Ovary (tissue), 9 donors: ENCODE results near the gene PAPOLA. TPM values are rescaled to one million over a fixed set of nuclear protein-coding genes. Genes with fewer than 3 reads are reported as not detected.

Source experiments
- DNase-seq, 5 donors: peaks; one replicate each; pipeline ENCODE4 v3.0.0-alpha.2; 2019 to 2020
- H3K27ac ChIP-seq, 2 donors: fragments of 200-600 bp; one replicate each; pipeline versions ENCODE4 v1.5.1 to v1.8.0; 2019 to 2022
- H3K27me3 ChIP-seq: fragments of 200-600 bp; one replicate; pipeline ENCODE4 v1.8.0; 2022
- H3K36me3 ChIP-seq: fragments of 200-600 bp; sonication (generic); one replicate; pipeline ENCODE4 v1.5.1; 2019
- H3K4me1 ChIP-seq: one replicate; pipeline ENCODE4 v1.8.1; 2013; ENCODE audit warnings: mild to moderate bottlenecking, moderate library complexity; ENCODE audit not compliant: insufficient read depth
- H3K4me3 ChIP-seq: fragments of 200-600 bp; sonication (generic); one replicate; pipeline ENCODE4 v1.5.1; 2017
- H3K9me3 ChIP-seq, 2 donors: fragments of 200-600 bp in 1 of 2; sonication (generic) in 1 of 2; one replicate each; pipeline versions ENCODE4 v1.5.1 to v1.8.1; 2013 to 2019; ENCODE audit warnings: mild to moderate bottlenecking in 1 of 2, moderate library complexity in 1 of 2
- EP300 ChIP-seq: sonication (generic); formaldehyde crosslinking; IDR thresholded peaks from one replicate; pipeline ENCODE4 v1.6.1; 2017; ENCODE audit warnings: antibody characterized with exemption
- POLR2A ChIP-seq: fragments of 450-650 bp; IDR thresholded peaks from one replicate; pipeline ENCODE4 v1.6.1; 2017; ENCODE audit warnings: antibody characterized with exemption, mild to moderate bottlenecking, moderate library complexity
- WGBS, 3 donors: extraction: QIAGEN DNeasy Blood & Tissue Kit in 1 of 3; methylation state at CpG; one replicate each; pipeline versions ENCODE4 v1.1.5 to v1.1.7; 2013 to 2017; 5-methylcytosine and 5-hydroxymethylcytosine counted together
- intact Hi-C, 4 donors: fragments of 100-400 bp; cut with DNase I; formaldehyde crosslinking; loops; one replicate each; pipeline versions ENCODE4 v1.11.0 to v1.15.1; 2022 to 2023
- polyA plus RNA-seq, 2 donors: library from polyadenylated mRNA; stranded (reverse); fragments of 200-250 nt in 1 of 2; fragments of 350-450 nt in 1 of 2; fragmentation: Illumina TruSeq in 1 of 2; extraction: RNeasy Lipid Tissue Mini Kit (QIAGEN cat#74804) in 1 of 2; gene quantifications; one replicate each; pipeline ENCODE4 v1.2.3, GENCODE V29; 2013 to 2014
- total RNA-seq, 7 donors: library from RNA; depleted of rRNA in 2 of 7; stranded (reverse); fragments of >200 nt in 2 of 7; fragmentation: NEBNext Ultra II Directional in 3 of 7; extraction: Animal tissue kit (Norgen Biotek cat#: 25700) in 3 of 7; gene quantifications; one replicate each; pipeline versions ENCODE4 v1.1.0 to v1.2.4, GENCODE V29; 2016 to 2023
- TF ChIP-seq, protein P1 (sequence below), 3 donors: fragments of 450-650 bp in 2 of 3; fragments of 200-600 bp in 1 of 3; IDR thresholded peaks; one replicate each; pipeline versions ENCODE4 v1.5.1 to v1.8.0; 2016 to 2022; ENCODE audit warnings: antibody characterized with exemption in 3 of 3, mild to moderate bottlenecking in 1 of 3
- donor health status: DM: no; HTN: no; CAD: no; lungs with moderate emphysema.
- donor health status: DM: no; HTN: no; CAD: no.
- donor health status: Bipolar disorder and iron deficiency.
- donor health status: DM: yes; HTN: yes; CAD: no.
- donor health status: DM: no; HTN: no; CAD: no.
- donor health status: DM: yes; HTN: yes; CAD: no.

PAPOLA gene
- total and polyA plus RNA-seq, 9 donors, result 68.5 to 187 (median 149) TPM

DNA sequence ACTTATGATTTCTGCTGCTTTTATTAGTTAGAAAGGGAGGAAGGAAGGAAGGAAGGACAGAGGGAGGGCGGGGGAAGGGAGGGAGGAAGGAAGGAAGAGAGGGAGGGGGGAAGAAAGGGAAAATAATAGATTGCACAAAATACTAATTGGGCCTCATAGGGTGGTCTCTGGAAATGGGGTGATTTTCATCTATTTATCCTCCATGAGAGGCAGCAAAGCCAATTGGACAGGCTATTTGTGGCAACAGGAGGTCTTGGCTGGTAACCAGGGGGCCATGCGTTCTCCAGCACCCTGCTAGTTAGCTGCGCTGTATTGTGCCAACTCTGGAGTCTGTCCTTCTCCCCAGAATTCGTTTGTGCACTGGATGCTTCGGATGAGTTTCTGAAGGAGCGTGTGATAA lies 24.1 kb upstream of the PAPOLA start:
- Histone ChIP-seq H3K4me3 (no peak overlapping the region), H3K27me3 (no peaks in the 10 kb centered on the region), H3K27ac (no peak overlapping the region), H3K36me3 (no peaks in the 10 kb centered on the region), H3K9me3 (no peaks in the 10 kb centered on the region), H3K4me1 (no peaks in the 10 kb centered on the region)
- TF ChIP-seq EP300 (no peak), POLR2A (no peak)
- TF ChIP-seq, protein P1, sequence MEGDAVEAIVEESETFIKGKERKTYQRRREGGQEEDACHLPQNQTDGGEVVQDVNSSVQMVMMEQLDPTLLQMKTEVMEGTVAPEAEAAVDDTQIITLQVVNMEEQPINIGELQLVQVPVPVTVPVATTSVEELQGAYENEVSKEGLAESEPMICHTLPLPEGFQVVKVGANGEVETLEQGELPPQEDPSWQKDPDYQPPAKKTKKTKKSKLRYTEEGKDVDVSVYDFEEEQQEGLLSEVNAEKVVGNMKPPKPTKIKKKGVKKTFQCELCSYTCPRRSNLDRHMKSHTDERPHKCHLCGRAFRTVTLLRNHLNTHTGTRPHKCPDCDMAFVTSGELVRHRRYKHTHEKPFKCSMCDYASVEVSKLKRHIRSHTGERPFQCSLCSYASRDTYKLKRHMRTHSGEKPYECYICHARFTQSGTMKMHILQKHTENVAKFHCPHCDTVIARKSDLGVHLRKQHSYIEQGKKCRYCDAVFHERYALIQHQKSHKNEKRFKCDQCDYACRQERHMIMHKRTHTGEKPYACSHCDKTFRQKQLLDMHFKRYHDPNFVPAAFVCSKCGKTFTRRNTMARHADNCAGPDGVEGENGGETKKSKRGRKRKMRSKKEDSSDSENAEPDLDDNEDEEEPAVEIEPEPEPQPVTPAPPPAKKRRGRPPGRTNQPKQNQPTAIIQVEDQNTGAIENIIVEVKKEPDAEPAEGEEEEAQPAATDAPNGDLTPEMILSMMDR (IDR thresholded peaks at IDR 0.05), result no peak
- no peak for DNase-seq
- 69 to 78% (median 73%) methylated on average over 6 of the region's 6 CpGs for WGBS, 3 donors
- intact Hi-C loops, result no loop called here

DNA sequence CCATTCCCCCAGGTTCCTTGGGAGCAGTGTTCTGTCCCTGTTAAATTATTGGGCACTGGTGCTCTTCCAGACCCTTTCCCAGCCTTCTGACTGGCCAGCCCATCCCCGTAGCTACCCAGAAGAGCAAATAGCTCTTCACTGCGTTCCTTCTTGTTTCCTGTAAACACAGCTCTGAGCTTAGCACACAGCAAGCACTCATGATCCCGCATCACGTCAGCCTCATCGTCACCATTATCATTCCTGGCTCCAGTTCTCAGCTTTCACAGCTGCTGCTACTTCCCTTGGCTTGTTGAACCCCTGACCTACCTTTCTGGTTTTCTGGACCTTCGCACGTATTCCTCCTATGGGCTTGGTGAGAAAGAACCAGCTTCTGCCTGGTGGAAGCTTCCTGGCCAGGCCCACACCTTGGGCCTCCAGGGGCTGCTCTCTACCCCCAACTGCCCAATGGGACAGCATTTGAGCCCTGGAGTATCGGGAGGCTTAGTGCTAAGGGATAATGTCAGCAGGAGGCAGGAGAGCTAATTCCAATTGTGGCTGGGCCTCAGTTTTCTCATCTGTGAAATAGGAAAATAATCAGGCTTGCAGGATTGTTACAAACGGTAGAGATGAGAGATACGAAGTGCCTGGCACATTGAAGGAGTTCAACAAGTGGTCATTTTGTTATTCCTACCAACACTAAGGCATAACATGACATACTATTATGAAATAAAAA lies 22.6 kb upstream of the PAPOLA start:
- Histone ChIP-seq H3K27me3 (no peaks in the 10 kb centered on the region), H3K9me3 (no peaks in the 10 kb centered on the region), H3K4me1 (no peaks in the 10 kb centered on the region), H3K4me3 (no peak overlapping the region), H3K36me3 (no peaks in the 10 kb centered on the region), H3K27ac (no peak overlapping the region)
- TF ChIP-seq EP300 (no peak), POLR2A (no peak)
- TF ChIP-seq, protein P1 (IDR thresholded peaks at IDR 0.05), result no peak
- WGBS, 3 donors, result 66 to 78% (median 66%) methylated on average over 10 of the region's 10 CpGs
- no peak for DNase-seq
- intact Hi-C loops, result no loop called here

- no peaks in the 10 kb centered on the region for H3K27me3 ChIP-seq
- 54 to 56% (median 56%) methylated on average over 4 of the region's 4 CpGs for WGBS, 3 donors
- no peaks in the 10 kb centered on the region for H3K4me1 ChIP-seq
- intact Hi-C loops, result no loop called here
- no peaks in the 10 kb centered on the region for H3K9me3 ChIP-seq
- DNase-seq, result no peak
- TF ChIP-seq POLR2A (no peak), EP300 (no peak)
- TF ChIP-seq, protein P1 (IDR thresholded peaks at IDR 0.05), result no peak
- no peak overlapping the region for H3K4me3 ChIP-seq
- no peak overlapping the region for H3K27ac ChIP-seq
- H3K36me3 ChIP-seq, result no peaks in the 10 kb centered on the region
Measured at GRCh38 chr14:96481731-96482314, 20.4 kb upstream of the PAPOLA start.

DNA sequence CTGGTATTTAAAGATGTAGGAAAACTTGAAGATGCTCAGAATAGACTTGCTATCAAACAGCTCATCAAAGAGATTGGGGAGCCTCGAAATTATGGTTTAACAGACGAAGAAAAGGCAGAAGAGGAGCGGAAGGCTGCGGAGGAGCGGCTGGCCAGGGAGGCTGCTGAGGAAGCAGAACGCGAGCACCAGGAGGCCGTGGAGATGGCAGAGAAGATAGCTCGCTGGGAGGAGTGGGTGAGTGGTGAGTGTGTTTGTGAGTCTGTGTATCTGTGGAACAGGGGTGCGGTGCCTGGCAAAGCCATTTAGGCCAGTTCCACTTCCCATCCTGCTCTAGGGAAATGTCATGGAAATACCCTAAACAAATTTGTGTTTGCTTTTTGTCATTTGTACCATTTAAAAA lies 19.2 kb upstream of the PAPOLA start:
- Histone ChIP-seq H3K4me3 (no peak overlapping the region), H3K27me3 (no peaks in the 10 kb centered on the region), H3K4me1 (no peaks in the 10 kb centered on the region), H3K27ac (no peak overlapping the region), H3K9me3 (no peaks in the 10 kb centered on the region), H3K36me3 (no peaks in the 10 kb centered on the region)
- no peak for TF ChIP-seq EP300
- TF ChIP-seq, protein P1 (IDR thresholded peaks at IDR 0.05), result no peak
- TF ChIP-seq POLR2A, result no peak
- 66 to 73% (median 72%) methylated on average over 10 of the region's 10 CpGs for WGBS, 3 donors
- intact Hi-C loops, result no loop called here
- DNase-seq, result no peak
